Activated naive CD8-positive, alpha-beta T cell (primary cell): Measurements from ENCODE around the gene FARP1.
A peak's percentile ranks its signal among the peaks of the same experiment; 100 is the strongest.

Experiments
- H3K27ac Mint-ChIP-seq: one replicate; pipeline ENCODE4 v1.8.0; 2021; ENCODE audit warnings: mixed read lengths
- H3K27me3 Mint-ChIP-seq: one replicate; pipeline ENCODE4 v1.8.0; 2021; ENCODE audit warnings: mixed read lengths
- H3K36me3 Mint-ChIP-seq: one replicate; pipeline ENCODE4 v1.8.0; 2021; ENCODE audit warnings: mixed read lengths
- H3K4me1 Mint-ChIP-seq: one replicate; pipeline ENCODE4 v1.8.0; 2021; ENCODE audit warnings: low read depth, mixed read lengths
- H3K4me3 Mint-ChIP-seq: one replicate; pipeline ENCODE4 v1.8.0; 2021; ENCODE audit warnings: mild to moderate bottlenecking, mixed read lengths
- H3K9me3 Mint-ChIP-seq: one replicate; pipeline ENCODE4 v1.8.0; 2021; ENCODE audit warnings: low read depth, mixed read lengths

FARP1 gene

GRCh38 chr13:98484289-98485219, 341.7 kb downstream of the FARP1 start:
- Mint-ChIP-seq H3K27ac (peak overlapping the region; percentile 74), H3K9me3 (no peaks in the 10 kb centered on the region), H3K4me1 (peaks cover 78% of the 10 kb centered on the region), H3K4me3 (peak overlapping the region; percentile 52), H3K36me3 (peaks cover 6% of the 10 kb centered on the region), H3K27me3 (no peaks in the 10 kb centered on the region)

- peaks cover 6% of the 10 kb centered on the region for H3K36me3 Mint-ChIP-seq
- peaks cover 83% of the 10 kb centered on the region for H3K4me1 Mint-ChIP-seq
- peak overlapping the region; percentile 7 for H3K4me3 Mint-ChIP-seq
Observed at GRCh38 chr13:98485561-98485960, 342.7 kb downstream of the FARP1 start.

GRCh38 chr13:98486412-98486811, 343.5 kb downstream of the FARP1 start:
- peak overlapping the region; percentile 50 for H3K27ac Mint-ChIP-seq
- no peaks in the 10 kb centered on the region for H3K9me3 Mint-ChIP-seq
- peaks cover 82% of the 10 kb centered on the region for H3K4me1 Mint-ChIP-seq
- H3K36me3 Mint-ChIP-seq = peaks cover 3% of the 10 kb centered on the region
- H3K27me3 Mint-ChIP-seq = no peaks in the 10 kb centered on the region
- no peak overlapping the region for H3K4me3 Mint-ChIP-seq

More at GRCh38 chr13:98485561-98485960, 342.7 kb downstream of the FARP1 start:
- H3K27me3 Mint-ChIP-seq = no peaks in the 10 kb centered on the region
- H3K27ac Mint-ChIP-seq = no peak overlapping the region
- no peaks in the 10 kb centered on the region for H3K9me3 Mint-ChIP-seq

- peaks cover 81% of the 10 kb centered on the region for H3K4me1 Mint-ChIP-seq
- H3K27me3 Mint-ChIP-seq = no peaks in the 10 kb centered on the region
- no peaks in the 10 kb centered on the region for H3K9me3 Mint-ChIP-seq
- no peak overlapping the region for H3K4me3 Mint-ChIP-seq
- peak overlapping the region; percentile 50 for H3K27ac Mint-ChIP-seq
- H3K36me3 Mint-ChIP-seq = peaks cover 3% of the 10 kb centered on the region
Observed at GRCh38 chr13:98487016-98487415, 344.1 kb downstream of the FARP1 start.

GRCh38 chr13:98487522-98487921, 344.6 kb downstream of the FARP1 start:
- Mint-ChIP-seq H3K27me3 (no peaks in the 10 kb centered on the region), H3K4me3 (no peak overlapping the region), H3K9me3 (no peaks in the 10 kb centered on the region), H3K27ac (no peak overlapping the region), H3K4me1 (peaks cover 83% of the 10 kb centered on the region), H3K36me3 (peaks cover 3% of the 10 kb centered on the region)

- Mint-ChIP-seq H3K27ac (no peak overlapping the region), H3K27me3 (no peaks in the 10 kb centered on the region), H3K4me3 (no peak overlapping the region), H3K36me3 (peaks cover under 1% of the 10 kb centered on the region), H3K4me1 (peaks cover 87% of the 10 kb centered on the region), H3K9me3 (no peaks in the 10 kb centered on the region)
Observed at GRCh38 chr13:98488736-98489135, 345.8 kb downstream of the FARP1 start.

GRCh38 chr13:98489446-98490194, 346.7 kb downstream of the FARP1 start:
- Mint-ChIP-seq H3K27ac (peak overlapping the region; percentile 41), H3K4me3 (peak overlapping the region; percentile 9), H3K9me3 (no peaks in the 10 kb centered on the region), H3K4me1 (peaks cover 81% of the 10 kb centered on the region), H3K36me3 (peaks cover 2% of the 10 kb centered on the region), H3K27me3 (no peaks in the 10 kb centered on the region)

- Mint-ChIP-seq H3K27me3 (no peaks in the 10 kb centered on the region), H3K4me1 (peaks cover 74% of the 10 kb centered on the region), H3K4me3 (no peak overlapping the region), H3K9me3 (no peaks in the 10 kb centered on the region), H3K36me3 (peaks cover 3% of the 10 kb centered on the region), H3K27ac (peak overlapping the region; percentile 41)
Observed at GRCh38 chr13:98490195-98490836, 347.4 kb downstream of the FARP1 start.

- Mint-ChIP-seq H3K4me1 (peaks cover 72% of the 10 kb centered on the region), H3K36me3 (peaks cover 3% of the 10 kb centered on the region), H3K27me3 (no peaks in the 10 kb centered on the region), H3K9me3 (no peaks in the 10 kb centered on the region), H3K4me3 (no peak overlapping the region), H3K27ac (no peak overlapping the region)
Observed at GRCh38 chr13:98490866-98491265, 348.0 kb downstream of the FARP1 start.

GRCh38 chr13:98492335-98493041, 349.6 kb downstream of the FARP1 start:
- no peak overlapping the region for H3K27ac Mint-ChIP-seq
- no peaks in the 10 kb centered on the region for H3K9me3 Mint-ChIP-seq
- peaks cover 69% of the 10 kb centered on the region for H3K4me1 Mint-ChIP-seq
- H3K27me3 Mint-ChIP-seq = no peaks in the 10 kb centered on the region
- no peak overlapping the region for H3K4me3 Mint-ChIP-seq
- H3K36me3 Mint-ChIP-seq = peaks cover 3% of the 10 kb centered on the region

- Mint-ChIP-seq H3K27me3 (no peaks in the 10 kb centered on the region), H3K36me3 (peaks cover 3% of the 10 kb centered on the region), H3K4me1 (peaks cover 68% of the 10 kb centered on the region), H3K9me3 (no peaks in the 10 kb centered on the region), H3K4me3 (no peak overlapping the region), H3K27ac (peak overlapping the region; percentile 30)
Observed at GRCh38 chr13:98493042-98493712, 350.3 kb downstream of the FARP1 start.

- Mint-ChIP-seq H3K4me1 (peaks cover 61% of the 10 kb centered on the region), H3K36me3 (peaks cover 3% of the 10 kb centered on the region), H3K27ac (no peak overlapping the region), H3K27me3 (no peaks in the 10 kb centered on the region), H3K4me3 (no peak overlapping the region), H3K9me3 (no peaks in the 10 kb centered on the region)
Observed at GRCh38 chr13:98494769-98495168, 351.9 kb downstream of the FARP1 start.

GRCh38 chr13:98495627-98496478, 353.0 kb downstream of the FARP1 start:
- H3K36me3 Mint-ChIP-seq = peaks cover 3% of the 10 kb centered on the region
- peaks cover 56% of the 10 kb centered on the region for H3K4me1 Mint-ChIP-seq

More at GRCh38 chr13:98495627-98496478, 353.0 kb downstream of the FARP1 start:
- Mint-ChIP-seq H3K27ac (no peak overlapping the region), H3K9me3 (no peaks in the 10 kb centered on the region), H3K27me3 (no peaks in the 10 kb centered on the region), H3K4me3 (no peak overlapping the region)
